ENCODE results near the gene SORCS2. TPM values are rescaled to one million over a fixed set of nuclear protein-coding genes. Genes with fewer than 3 reads are reported as not detected.

The SORCS2 gene
- polyA plus RNA-seq, 1 donor from 2014 or later = 1.0 TPM

GRCh38 chr4:7307394-7308099, 115.2 kb downstream of the SORCS2 start:
- no peaks in the 10 kb centered on the region for H3K36me3 ChIP-seq (ENCODE audit: insufficient read depth, low read length)
- no peak overlapping the region for H3K4me3 ChIP-seq (ENCODE audit: low read length)
- H3K27me3 ChIP-seq (ENCODE audit: insufficient read depth, low read depth, low read length) = peaks cover 3% of the 10 kb centered on the region
- no peaks in the 10 kb centered on the region for H3K9me2 ChIP-seq (ENCODE audit: insufficient read depth, low read length)
- no peaks in the 10 kb centered on the region for H4K20me1 ChIP-seq (ENCODE audit: insufficient read depth)
- no peak overlapping the region for H3K9ac ChIP-seq (ENCODE audit: low read length)
- H2AFZ ChIP-seq (ENCODE audit: low read depth, low read length) = no peak overlapping the region
- H3K9me3 ChIP-seq (ENCODE audit: low read length) = no peaks in the 10 kb centered on the region
- H3K27ac ChIP-seq (ENCODE audit: low read length) = no peak overlapping the region
- TF ChIP-seq, protein P1, sequence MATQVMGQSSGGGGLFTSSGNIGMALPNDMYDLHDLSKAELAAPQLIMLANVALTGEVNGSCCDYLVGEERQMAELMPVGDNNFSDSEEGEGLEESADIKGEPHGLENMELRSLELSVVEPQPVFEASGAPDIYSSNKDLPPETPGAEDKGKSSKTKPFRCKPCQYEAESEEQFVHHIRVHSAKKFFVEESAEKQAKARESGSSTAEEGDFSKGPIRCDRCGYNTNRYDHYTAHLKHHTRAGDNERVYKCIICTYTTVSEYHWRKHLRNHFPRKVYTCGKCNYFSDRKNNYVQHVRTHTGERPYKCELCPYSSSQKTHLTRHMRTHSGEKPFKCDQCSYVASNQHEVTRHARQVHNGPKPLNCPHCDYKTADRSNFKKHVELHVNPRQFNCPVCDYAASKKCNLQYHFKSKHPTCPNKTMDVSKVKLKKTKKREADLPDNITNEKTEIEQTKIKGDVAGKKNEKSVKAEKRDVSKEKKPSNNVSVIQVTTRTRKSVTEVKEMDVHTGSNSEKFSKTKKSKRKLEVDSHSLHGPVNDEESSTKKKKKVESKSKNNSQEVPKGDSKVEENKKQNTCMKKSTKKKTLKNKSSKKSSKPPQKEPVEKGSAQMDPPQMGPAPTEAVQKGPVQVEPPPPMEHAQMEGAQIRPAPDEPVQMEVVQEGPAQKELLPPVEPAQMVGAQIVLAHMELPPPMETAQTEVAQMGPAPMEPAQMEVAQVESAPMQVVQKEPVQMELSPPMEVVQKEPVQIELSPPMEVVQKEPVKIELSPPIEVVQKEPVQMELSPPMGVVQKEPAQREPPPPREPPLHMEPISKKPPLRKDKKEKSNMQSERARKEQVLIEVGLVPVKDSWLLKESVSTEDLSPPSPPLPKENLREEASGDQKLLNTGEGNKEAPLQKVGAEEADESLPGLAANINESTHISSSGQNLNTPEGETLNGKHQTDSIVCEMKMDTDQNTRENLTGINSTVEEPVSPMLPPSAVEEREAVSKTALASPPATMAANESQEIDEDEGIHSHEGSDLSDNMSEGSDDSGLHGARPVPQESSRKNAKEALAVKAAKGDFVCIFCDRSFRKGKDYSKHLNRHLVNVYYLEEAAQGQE (IDR thresholded peaks at IDR 0.05; ENCODE audit: borderline replicate concordance) = no peak
- no peaks in the 10 kb centered on the region for H3K79me2 ChIP-seq (replicated peaks; ENCODE audit: insufficient read depth, low read length)
- H3F3A ChIP-seq (ENCODE audit: insufficient read depth, low read length, poor library complexity, severe bottlenecking) = no peaks in the 10 kb centered on the region
- no peak overlapping the region for H3K4me2 ChIP-seq (ENCODE audit: low read length)

- no peak overlapping the region for H3K4me3 ChIP-seq (ENCODE audit: low read length)
- no peaks in the 10 kb centered on the region for H3K79me2 ChIP-seq (replicated peaks; ENCODE audit: insufficient read depth, low read length)
- H4K20me1 ChIP-seq (ENCODE audit: insufficient read depth) = no peaks in the 10 kb centered on the region
- H2AFZ ChIP-seq (ENCODE audit: low read depth, low read length) = no peak overlapping the region
- no peaks in the 10 kb centered on the region for H3K9me3 ChIP-seq (ENCODE audit: low read length)
- TF ChIP-seq TAF1 (IDR thresholded peaks at IDR 0.05; ENCODE audit: low read depth) (no peak), POLR2AphosphoS5 (IDR thresholded peaks at IDR 0.05) (no peak), CTCF (IDR thresholded peaks at IDR 0.05; ENCODE audit: poor library complexity, severe bottlenecking) (no peak), SMC3 (conservative IDR thresholded peaks at IDR 0.05; ENCODE audit: poor library complexity) (no peak), EP300 (conservative IDR thresholded peaks at IDR 0.05; ENCODE audit: poor library complexity, severe bottlenecking) (no peak), EZH2 (IDR thresholded peaks at IDR 0.05; ENCODE audit: borderline replicate concordance, insufficient read depth, low read length, poor library complexity, severe bottlenecking) (no peak), MXI1 (conservative IDR thresholded peaks at IDR 0.05; ENCODE audit: poor library complexity, severe bottlenecking) (no peak), RAD21 (conservative IDR thresholded peaks at IDR 0.05) (no peak)
- TF ChIP-seq, protein P1 (IDR thresholded peaks at IDR 0.05; ENCODE audit: borderline replicate concordance) = no peak
- H3K27me3 ChIP-seq (ENCODE audit: insufficient read depth, low read depth, low read length) = peaks cover 3% of the 10 kb centered on the region
- no peaks in the 10 kb centered on the region for H3K9me2 ChIP-seq (ENCODE audit: insufficient read depth, low read length)
- H3F3A ChIP-seq (ENCODE audit: insufficient read depth, low read length, poor library complexity, severe bottlenecking) = no peaks in the 10 kb centered on the region
- no peak overlapping the region for H3K4me2 ChIP-seq (ENCODE audit: low read length)
- no peaks in the 10 kb centered on the region for H3K36me3 ChIP-seq (ENCODE audit: insufficient read depth, low read length)
- H3K27ac ChIP-seq (ENCODE audit: low read length) = no peak overlapping the region
- H3K9ac ChIP-seq (ENCODE audit: low read length) = no peak overlapping the region
Measured at GRCh38 chr4:7309181-7309580, 116.8 kb downstream of the SORCS2 start.

Data from neural cell (in vitro differentiated cells).